B cell (primary cell): ENCODE data around the gene OR5J2. TPM values are rescaled to one million over a fixed set of nuclear protein-coding genes. Genes with fewer than 3 reads are reported as not detected.

ENCODE experiments used
- ATAC-seq: fragments of 200-7000 bp; cut with Tn5 transposase; one replicate; pipeline ENCODE4 v1.10.0; 2021; ENCODE audit warnings: low read depth, mild to moderate bottlenecking, moderate number of reproducible peaks, moderate library complexity
- CTCF ChIA-PET: fragments of 350-600 bp; sonication (Branson Sonifier 250); formaldehyde crosslinking; loops from one replicate; lab custom pipeline; 2021; ENCODE audit warnings: antibody characterized with exemption, inconsistent platforms; lab: Charles Lee
- POLR2A ChIA-PET: fragments of 350-600 bp; sonication (Branson Sonifier 250); formaldehyde crosslinking; loops from one replicate; lab custom pipeline; 2021; ENCODE audit warnings: antibody characterized with exemption; lab: Charles Lee
- DNase-seq: peaks from one replicate; pipeline ENCODE4 v3.0.0; 2013
- H2AFZ ChIP-seq: 2 replicates; pipeline ENCODE4 v1.6.1; 2012; ENCODE audit warnings: mild to moderate bottlenecking, low read depth, low read length; ENCODE audit not compliant: insufficient read depth, poor library complexity, severe bottlenecking
- H3K27ac ChIP-seq, 2 donors: 1 replicate in 1 of 2; 2 replicates in 1 of 2; pipeline ENCODE4 v1.5.1; 2012 to 2013; ENCODE audit warnings: low read length in 2 of 2, mild to moderate bottlenecking in 2 of 2, moderate library complexity in 1 of 2
- H3K27me3 ChIP-seq, 4 experiments: fragments of 200-600 bp in 1 of 4; sonication (generic) in 1 of 4; replicated peaks in 1 of 4; 1 replicate in 2 of 4; 2 replicates in 2 of 4; pipeline versions ENCODE4 v1.6.1 to v1.7.0; 2013 to 2016; ENCODE audit warnings: low read length in 3 of 4, mild to moderate bottlenecking in 2 of 4, mixed read lengths in 1 of 4, moderate library complexity in 1 of 4; ENCODE audit not compliant: insufficient read depth in 4 of 4, control insufficient read depth in 3 of 4; ENCODE audit errors: control extremely low read depth in 1 of 4
- H3K36me3 ChIP-seq, 2 experiments: replicated peaks in 1 of 2; 1 replicate in 1 of 2; 2 replicates in 1 of 2; pipeline versions ENCODE4 v1.6.1 to v1.7.1; 2013; ENCODE audit warnings: low read length in 1 of 2; ENCODE audit not compliant: insufficient read depth in 2 of 2, control insufficient read depth in 1 of 2; ENCODE audit errors: control extremely low read depth in 1 of 2, extremely low read depth in 1 of 2
- H3K4me1 ChIP-seq, 2 donors: fragments of 200-600 bp in 1 of 2; sonication (generic) in 1 of 2; 1 replicate in 1 of 2; 2 replicates in 1 of 2; pipeline versions ENCODE4 v1.5.1 to v1.6.1; 2013 to 2017; ENCODE audit warnings: low read length in 2 of 2; ENCODE audit not compliant: control insufficient read depth in 2 of 2, insufficient read depth in 2 of 2
- H3K4me2 ChIP-seq: replicated peaks from 2 replicates; pipeline ENCODE3; 2012; ENCODE audit warnings: mild to moderate bottlenecking, low read depth, low read length; ENCODE audit not compliant: poor library complexity, severe bottlenecking
- H3K4me3 ChIP-seq, 5 experiments: fragments of 200-600 bp in 1 of 5; sonication (generic) in 1 of 5; 1 replicate in 3 of 5; 2 replicates in 2 of 5; pipeline versions ENCODE4 v1.5.1 to v1.7.0; 2011 to 2016; ENCODE audit warnings: low read length in 4 of 5, mild to moderate bottlenecking in 4 of 5, low read depth in 2 of 5, control low read depth in 1 of 5, moderate library complexity in 1 of 5; ENCODE audit not compliant: insufficient read depth in 1 of 5; ENCODE audit errors: control extremely low read depth in 1 of 5, extremely low read depth in 1 of 5
- H3K79me2 ChIP-seq: fragments of 200-600 bp; sonication (generic); one replicate; pipeline ENCODE4 v1.6.0; 2016; ENCODE audit warnings: low read length; ENCODE audit not compliant: control insufficient read depth, insufficient read depth
- H3K9ac ChIP-seq: fragments of 200-600 bp; sonication (generic); 2 replicates; pipeline ENCODE4 v1.6.1; 2017; ENCODE audit warnings: mild to moderate bottlenecking, low read length, moderate library complexity
- H3K9me3 ChIP-seq, 3 donors: one replicate each; pipeline versions ENCODE4 v1.6.1 to v1.7.1; 2013; ENCODE audit warnings: low read length in 2 of 3; ENCODE audit not compliant: control insufficient read depth in 2 of 3, insufficient read depth in 1 of 3; ENCODE audit errors: control extremely low read depth in 1 of 3
- H4K20me1 ChIP-seq: 2 replicates; pipeline ENCODE4 v1.6.0; 2012; ENCODE audit warnings: mild to moderate bottlenecking, low read length; ENCODE audit not compliant: insufficient read depth, control insufficient read depth, poor library complexity, severe bottlenecking
- H3K27ac Mint-ChIP-seq: one replicate; pipeline ENCODE4 v1.8.0; 2021; ENCODE audit warnings: mixed read lengths
- H3K27me3 Mint-ChIP-seq: one replicate; pipeline ENCODE4 v1.8.0; 2021; ENCODE audit warnings: mixed read lengths
- H3K4me1 Mint-ChIP-seq: one replicate; pipeline ENCODE4 v1.8.0; 2021; ENCODE audit warnings: mixed read lengths
- H3K4me3 Mint-ChIP-seq: one replicate; pipeline ENCODE4 v1.8.0; 2021; ENCODE audit warnings: mixed read lengths
- H3K9me3 Mint-ChIP-seq: one replicate; pipeline ENCODE4 v1.8.0; 2022; ENCODE audit warnings: mixed read lengths; ENCODE audit not compliant: insufficient read depth
- EZH2 ChIP-seq: IDR thresholded peaks from 2 replicates; pipeline ENCODE4 v1.6.1; 2012; ENCODE audit warnings: borderline replicate concordance, low read depth, mild to moderate bottlenecking, moderate library complexity, low read length; ENCODE audit not compliant: insufficient read depth, poor library complexity, severe bottlenecking
- WGBS: methylation state at CpG from one replicate; pipeline ENCODE4 v1.1.5; 2013; ENCODE audit warnings: missing lambda C conversion rate; ENCODE audit not compliant: insufficient coverage; 5-methylcytosine and 5-hydroxymethylcytosine counted together
- intact Hi-C: fragments of 100-400 bp; cut with micrococcal nuclease; formaldehyde crosslinking; loops from one replicate; pipeline ENCODE4 v1.10.0; 2022
- polyA plus RNA-seq: library from polyadenylated mRNA; depleted of rRNA; stranded (reverse); fragments of >200 nt; gene quantifications from 2 replicates; pipeline ENCODE4 v1.2.3, GENCODE V29; 2012
- total RNA-seq, 2 donors: library from RNA; stranded (reverse); fragments of 120-200 nt in 1 of 2; gene quantifications; 1 replicate in 1 of 2; 2 replicates in 1 of 2; pipeline versions ENCODE4 v1.2.3 to v1.2.4, GENCODE V29; 2013 to 2022
- TF ChIP-seq, protein P1 (sequence below): fragments of 200-600 bp; IDR thresholded peaks from one replicate; pipeline ENCODE4 v1.8.0; 2022; ENCODE audit warnings: antibody characterized with exemption, mild to moderate bottlenecking

Gene OR5J2
- total and polyA plus RNA-seq, 2 donors (not counting 1 experiment from before 2014, with no cell fraction given): not detected

- POLR2A ChIA-PET: no interaction called here
These were observed 16.2 kb upstream of the OR5J2 start, which contains the start of gene OR8K5 for GRCh38 chr11:56160217-56160616. TSS of gene OR8K5 (minus strand) at chr11:56160317. CDS start at chr11:56160317, 0 bp downstream.

GRCh38 chr11:56163804-56164203 lies 12.6 kb upstream of the OR5J2 start:
- CTCF ChIA-PET: no interaction called here
- Mint-ChIP-seq H3K4me3 (no peak overlapping the region), H3K9me3 (peaks cover 7% of the 10 kb centered on the region), H3K27ac (no peak overlapping the region), H3K27me3 (no peaks in the 10 kb centered on the region), H3K4me1 (no peaks in the 10 kb centered on the region)
- POLR2A ChIA-PET: no interaction called here
- no CpG with 5 or more reads among the region's 3 CpGs for WGBS
- no peak overlapping the region for H3K9ac ChIP-seq
- H3K27me3 ChIP-seq: no peaks in the 10 kb centered on the region
- no peaks in the 10 kb centered on the region for H4K20me1 ChIP-seq
- intact Hi-C loops: no loop called here
- H3K4me1 ChIP-seq: no peaks in the 10 kb centered on the region
- DNase-seq (no peak), ATAC-seq (no peak)
- H3K9me3 ChIP-seq: peaks cover 1 to 6% (median 3%) of the 10 kb centered on the region in 3 donors
- H3K36me3 ChIP-seq: no peaks in the 10 kb centered on the region
- TF ChIP-seq, protein P1, sequence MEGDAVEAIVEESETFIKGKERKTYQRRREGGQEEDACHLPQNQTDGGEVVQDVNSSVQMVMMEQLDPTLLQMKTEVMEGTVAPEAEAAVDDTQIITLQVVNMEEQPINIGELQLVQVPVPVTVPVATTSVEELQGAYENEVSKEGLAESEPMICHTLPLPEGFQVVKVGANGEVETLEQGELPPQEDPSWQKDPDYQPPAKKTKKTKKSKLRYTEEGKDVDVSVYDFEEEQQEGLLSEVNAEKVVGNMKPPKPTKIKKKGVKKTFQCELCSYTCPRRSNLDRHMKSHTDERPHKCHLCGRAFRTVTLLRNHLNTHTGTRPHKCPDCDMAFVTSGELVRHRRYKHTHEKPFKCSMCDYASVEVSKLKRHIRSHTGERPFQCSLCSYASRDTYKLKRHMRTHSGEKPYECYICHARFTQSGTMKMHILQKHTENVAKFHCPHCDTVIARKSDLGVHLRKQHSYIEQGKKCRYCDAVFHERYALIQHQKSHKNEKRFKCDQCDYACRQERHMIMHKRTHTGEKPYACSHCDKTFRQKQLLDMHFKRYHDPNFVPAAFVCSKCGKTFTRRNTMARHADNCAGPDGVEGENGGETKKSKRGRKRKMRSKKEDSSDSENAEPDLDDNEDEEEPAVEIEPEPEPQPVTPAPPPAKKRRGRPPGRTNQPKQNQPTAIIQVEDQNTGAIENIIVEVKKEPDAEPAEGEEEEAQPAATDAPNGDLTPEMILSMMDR: no peak
- no peak for TF ChIP-seq EZH2
- no peaks in the 10 kb centered on the region for H3K79me2 ChIP-seq
- H3K27ac ChIP-seq: no peak overlapping the region
- no peak overlapping the region for H2AFZ ChIP-seq
- no peak overlapping the region for H3K4me2 ChIP-seq
- no peak overlapping the region for H3K4me3 ChIP-seq

More at GRCh38 chr11:56160217-56160616, 16.2 kb upstream of the OR5J2 start, which contains the start of gene OR8K5:
- no peak within 1 kb of the TSS for H3K9ac ChIP-seq
- peaks cover 2 to 6% (median 3%) of the 10 kb centered on the region in 3 donors for H3K9me3 ChIP-seq
- no peak within 1 kb of the TSS for H3K27ac Mint-ChIP-seq
- 57% methylated on average over 1 of the region's 3 CpGs for WGBS
- H4K20me1 ChIP-seq: no peaks in the 10 kb centered on the region
- H3K4me2 ChIP-seq: no peak within 1 kb of the TSS
- intact Hi-C loops: no loop called here
- no peak within 1 kb of the TSS for H2AFZ ChIP-seq
- H3K4me3 Mint-ChIP-seq: no peak within 1 kb of the TSS
- no peaks in the 10 kb centered on the region for H3K4me1 ChIP-seq
- DNase-seq: no peak
- H3K4me1 Mint-ChIP-seq: no peaks in the 10 kb centered on the region
- no peaks in the 10 kb centered on the region for H3K27me3 Mint-ChIP-seq
- CTCF ChIA-PET: no interaction called here
- H3K4me3 ChIP-seq: no peak within 1 kb of the TSS
- H3K36me3 ChIP-seq: no peaks in the 10 kb centered on the region
- ATAC-seq: no peak
- H3K79me2 ChIP-seq: no peaks in the 10 kb centered on the region
- peaks cover 2% of the 10 kb centered on the region for H3K9me3 Mint-ChIP-seq
- no peak for TF ChIP-seq EZH2
- TF ChIP-seq, protein P1: no peak
- no peak within 1 kb of the TSS for H3K27ac ChIP-seq
- H3K27me3 ChIP-seq: no peaks in the 10 kb centered on the region
